ENCODE results near the gene HNF1B.

The HNF1B gene

GRCh38 chr17:37761059-37761458 lies 16.2 kb upstream of the HNF1B start:
- DNase-seq = no peak

DNA sequence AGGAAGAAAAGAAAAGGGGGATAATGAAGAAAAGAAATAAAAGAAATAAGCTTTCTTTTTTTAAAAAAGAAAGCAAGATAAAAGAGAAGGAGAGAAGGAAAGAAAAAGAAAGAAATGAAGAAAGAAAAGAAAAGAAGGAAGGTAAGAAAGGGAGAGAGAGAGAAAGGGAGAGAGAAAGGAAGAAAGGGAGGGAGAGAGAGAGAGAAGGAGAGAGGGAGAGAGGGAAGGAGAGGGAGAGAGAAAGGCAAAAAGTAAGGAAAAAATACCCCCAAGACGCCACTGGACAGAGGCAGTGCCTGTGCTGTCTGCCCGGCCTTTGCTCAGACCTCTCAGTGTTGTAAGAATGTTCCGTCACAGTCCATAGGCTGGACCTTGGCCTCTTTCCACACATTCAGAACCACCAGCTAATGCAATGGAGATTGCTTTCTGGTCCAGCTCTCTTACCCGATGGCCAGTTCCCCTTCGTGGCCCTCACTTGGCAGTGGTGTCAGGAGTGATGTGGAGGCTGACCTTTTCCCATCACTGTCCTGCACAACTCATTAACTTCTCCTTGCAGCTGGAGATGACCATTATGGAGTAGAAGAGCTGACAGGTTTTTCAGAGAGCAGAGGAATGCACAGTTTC lies 14.3 kb upstream of the HNF1B start:
- DNase-seq = no peak

GRCh38 chr17:37756051-37756450 lies 11.2 kb upstream of the HNF1B start:
- no peak for DNase-seq

DNA sequence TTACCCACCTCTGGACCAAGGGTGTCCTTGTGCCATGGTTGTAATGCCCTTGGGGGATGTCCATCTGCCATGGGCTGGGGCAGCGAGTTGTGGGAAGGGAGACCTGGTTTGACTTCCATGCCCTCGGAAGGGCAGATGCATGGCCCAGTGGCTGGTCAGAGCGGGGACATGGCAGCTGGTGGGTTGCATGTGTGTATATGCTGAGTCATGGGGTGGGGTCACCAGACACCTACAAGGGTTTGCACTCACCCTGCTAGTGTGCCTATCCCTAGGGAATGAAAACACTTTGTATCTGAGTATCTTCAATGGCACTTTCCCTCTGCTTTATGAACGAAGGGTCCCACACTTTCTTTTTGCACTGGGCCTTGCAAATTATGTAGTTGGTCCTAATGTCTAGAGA lies 10.6 kb upstream of the HNF1B start:
- DNase-seq = no peak

DNA sequence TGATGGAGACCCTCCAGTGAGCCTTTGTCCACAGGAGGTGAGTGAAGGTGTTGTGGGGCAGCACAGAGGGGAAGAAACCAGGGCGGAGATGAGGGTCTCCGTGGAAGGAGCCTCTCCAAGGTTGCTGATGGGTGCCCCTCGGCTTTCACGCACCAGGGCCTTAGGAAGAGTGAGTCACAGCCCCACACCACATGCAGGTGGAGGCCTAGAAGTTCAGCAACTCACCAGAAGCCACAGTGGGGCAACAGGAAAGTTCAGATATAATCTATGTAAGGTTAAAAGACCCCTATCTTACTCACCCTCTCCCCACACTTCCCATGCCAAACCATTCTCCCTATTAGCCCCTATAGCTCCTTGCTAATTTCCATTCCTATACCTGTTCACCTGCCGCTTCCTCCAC lies 9.5 kb upstream of the HNF1B start:
- no peak for DNase-seq

- DNase-seq = no peak
Measured at GRCh38 chr17:37752482-37752881, 7.6 kb upstream of the HNF1B start.

DNA sequence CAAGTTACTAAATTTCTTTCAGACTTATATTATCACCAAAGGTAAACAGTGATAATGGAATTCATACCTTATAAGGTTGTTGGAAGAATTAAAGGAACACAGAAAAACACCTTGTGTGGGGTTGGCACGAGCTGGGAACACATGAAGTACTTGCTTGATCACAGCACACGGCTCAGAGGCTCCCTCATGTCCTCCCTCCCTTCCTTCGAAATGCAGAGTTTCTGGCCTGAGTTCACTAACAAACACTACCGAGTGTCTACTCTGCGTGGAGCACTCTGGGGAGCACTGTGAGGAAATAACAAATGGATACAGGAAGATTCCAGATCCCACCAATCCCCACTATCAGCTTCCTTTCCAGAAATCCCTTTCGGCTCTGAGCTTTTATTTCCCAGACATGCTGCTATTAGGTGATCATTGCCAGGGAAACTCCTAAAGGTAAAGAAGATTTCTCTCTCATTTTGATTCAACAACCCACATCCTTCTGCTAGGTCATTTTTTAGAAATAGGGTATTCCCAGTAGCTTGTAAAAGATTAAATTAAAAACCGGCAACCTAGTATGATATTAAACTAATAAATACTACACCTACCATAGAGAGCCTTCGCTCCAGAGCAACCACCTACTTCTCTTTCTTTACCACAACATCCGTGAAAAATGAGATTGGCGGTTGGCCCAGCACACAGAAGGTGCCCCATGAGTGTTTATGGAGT lies 6.1 kb upstream of the HNF1B start:
- no peak for DNase-seq

DNA sequence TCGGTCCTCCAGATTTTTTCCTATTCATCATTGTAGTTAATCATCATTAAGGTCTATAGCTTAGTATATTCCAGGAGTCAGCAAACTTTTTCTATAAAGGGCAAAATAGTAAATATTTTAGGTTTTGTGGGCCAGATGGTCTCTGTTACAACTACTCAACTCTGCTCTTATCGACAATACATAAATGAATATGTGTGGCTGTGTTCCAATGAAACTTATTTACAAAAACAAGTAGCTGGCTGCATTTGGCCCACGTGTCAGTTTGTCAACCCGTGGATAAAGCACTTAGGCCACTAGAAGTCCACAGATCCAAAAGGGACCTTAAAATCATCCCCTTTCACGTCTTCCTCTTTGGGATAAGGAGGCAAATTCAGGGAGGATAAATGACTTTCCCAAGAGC lies 5.4 kb upstream of the HNF1B start:
- DNase-seq = no peak

DNA sequence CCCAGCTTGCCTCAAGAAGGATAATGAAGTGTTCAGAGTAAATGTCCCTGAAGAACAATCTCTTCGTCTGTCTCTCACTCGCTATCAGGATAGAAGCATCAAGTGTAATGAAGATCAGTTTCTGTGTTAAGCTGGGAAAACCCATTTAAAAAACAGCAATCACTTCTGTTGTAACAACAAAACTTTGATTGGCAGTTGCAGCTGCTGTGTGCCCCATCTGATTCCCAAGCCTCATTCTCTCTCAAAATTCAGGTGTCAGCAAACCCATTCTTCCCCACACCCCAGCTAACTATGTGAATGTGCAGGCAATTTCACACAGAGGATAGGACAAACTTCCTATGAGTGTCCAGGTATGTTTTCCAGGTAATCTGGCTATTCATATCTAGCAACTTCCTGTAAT lies 2.4 kb upstream of the HNF1B start:
- no peak for DNase-seq

GRCh38 chr17:37746617-37747016 lies 1.8 kb upstream of the HNF1B start:
- DNase-seq = no peak

DNA sequence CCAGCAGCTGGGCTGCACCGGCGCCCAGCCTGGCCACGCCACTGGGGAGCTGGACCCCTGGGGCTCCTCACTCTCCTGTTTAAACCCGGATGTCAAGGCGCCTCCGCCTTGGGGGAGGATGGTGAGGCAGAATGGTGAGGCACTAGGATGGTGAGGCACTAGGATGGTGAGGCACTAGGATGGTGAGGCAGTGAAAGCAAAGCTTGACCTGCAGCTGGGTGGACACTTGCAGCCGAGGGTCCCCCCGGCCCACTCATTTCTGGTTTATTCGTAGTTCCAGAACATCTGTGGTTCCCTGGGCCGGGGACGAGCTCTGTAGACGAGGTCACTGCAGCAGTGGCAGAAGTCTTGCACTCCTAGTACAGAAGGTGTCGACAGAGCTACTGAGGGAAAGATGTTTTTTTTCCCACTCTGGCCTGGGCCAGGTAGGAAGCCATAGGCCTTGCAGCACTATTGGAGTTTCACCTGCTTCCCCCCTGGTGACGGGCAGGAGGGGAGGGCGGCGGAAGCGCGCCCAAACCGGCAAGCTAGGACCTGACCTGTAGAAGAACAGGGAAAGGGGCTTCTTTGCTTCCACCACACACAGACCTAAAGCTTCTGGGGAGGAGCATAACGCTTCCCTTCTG lies 1.1 kb upstream of the HNF1B start:
- DNase-seq = no peak

- no peak for DNase-seq
Measured at GRCh38 chr17:37744633-37744927, 279 bp downstream of the HNF1B start.

DNA sequence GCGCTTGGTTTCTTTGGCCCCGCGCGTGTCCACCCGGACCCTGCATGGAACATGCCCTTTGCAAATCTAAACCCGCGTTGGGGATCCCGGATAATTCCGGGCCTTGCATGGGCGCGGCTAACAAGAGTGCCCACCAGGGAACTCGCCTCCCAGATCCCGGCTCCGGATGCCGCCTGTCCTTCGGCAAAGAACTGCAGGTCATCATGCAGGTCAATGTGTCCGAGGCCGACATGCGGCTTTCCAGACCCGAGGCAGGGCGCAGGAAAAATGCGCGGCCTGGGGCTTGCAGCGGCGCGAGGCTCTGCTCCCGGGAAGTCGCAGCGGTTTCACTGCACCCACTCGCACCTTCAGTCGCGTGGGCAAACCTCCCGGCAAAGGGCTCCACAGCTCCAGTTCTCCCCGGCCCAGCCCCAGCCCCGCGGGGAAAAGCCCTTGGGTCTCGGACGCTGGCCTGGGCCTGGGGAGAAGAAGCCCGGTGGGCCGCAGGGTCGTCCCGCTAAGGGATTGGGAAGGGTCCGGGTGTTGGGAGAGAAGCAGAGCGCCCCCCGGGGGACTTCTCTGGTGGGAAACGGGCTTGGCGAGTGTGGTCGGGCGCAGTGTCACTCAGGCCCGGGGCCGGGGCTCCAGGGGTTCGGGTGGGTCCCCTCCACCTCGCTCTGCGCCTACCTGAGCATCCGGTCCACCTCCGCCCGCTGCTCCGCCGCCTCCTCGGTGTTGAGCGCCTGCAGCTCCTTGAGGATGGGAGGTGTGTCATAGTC lies 805 bp downstream of the HNF1B start:
- DNase-seq = no peak

- DNase-seq = no peak
Measured at GRCh38 chr17:37743612-37743874, 1.3 kb downstream of the HNF1B start.

- DNase-seq = no peak
Measured at GRCh38 chr17:37742762-37743611, 1.9 kb downstream of the HNF1B start.

- no peak for DNase-seq
Measured at GRCh38 chr17:37742116-37742761, 2.6 kb downstream of the HNF1B start.

DNA sequence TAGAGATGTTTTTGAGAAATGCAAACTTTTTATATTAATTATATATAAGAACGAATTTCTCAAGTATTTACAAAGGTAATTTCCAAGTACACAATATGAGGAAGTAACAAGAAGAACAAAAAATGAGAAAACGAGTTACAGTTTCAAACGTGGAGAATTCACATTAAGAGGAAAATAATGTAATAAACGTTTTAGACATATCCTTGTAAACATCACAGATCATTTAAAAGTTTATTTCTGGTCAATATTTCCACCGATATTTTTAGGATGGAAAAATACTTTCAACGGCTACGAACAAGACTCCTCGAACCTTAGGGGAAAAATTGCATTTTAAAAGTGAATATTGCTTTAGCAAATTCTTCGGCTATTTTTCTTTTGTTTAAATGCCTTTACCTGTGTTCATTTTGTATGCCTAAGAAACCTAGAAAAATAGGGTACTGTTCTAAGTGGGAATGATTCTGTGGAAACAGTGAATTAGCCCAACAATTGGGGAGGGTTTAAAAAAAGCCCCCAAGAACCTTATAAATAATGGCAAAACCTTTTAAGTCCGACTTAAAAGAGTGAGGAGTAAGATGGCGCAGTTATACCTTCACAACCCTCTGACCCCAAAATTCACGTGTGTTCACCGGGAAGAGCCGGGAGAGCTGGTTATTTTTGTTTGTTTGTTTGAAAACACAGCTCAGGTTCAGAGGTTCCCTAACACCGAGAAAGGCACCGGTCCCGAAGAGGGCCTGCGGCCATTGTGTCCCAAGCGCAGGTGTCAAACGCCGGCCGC lies 3.3 kb downstream of the HNF1B start:
- DNase-seq = no peak

DNA sequence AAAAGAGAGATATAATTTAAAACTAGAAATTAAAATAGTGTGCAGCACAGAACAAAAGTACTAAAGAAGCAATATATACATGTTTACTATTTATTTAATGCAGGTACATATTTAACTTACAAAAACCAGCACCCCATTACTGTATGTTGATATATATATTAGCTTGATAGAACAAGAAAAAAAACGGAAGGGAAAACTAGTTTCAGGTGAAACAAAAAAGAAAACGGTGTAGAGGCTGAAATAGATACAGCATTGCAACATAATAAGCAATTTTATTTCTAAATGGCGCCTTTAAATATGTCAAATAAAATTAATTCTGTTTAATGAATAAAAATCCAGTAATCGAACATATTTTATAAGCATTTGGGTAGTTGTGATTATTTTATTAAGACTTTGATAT lies 3.9 kb downstream of the HNF1B start:
- no peak for DNase-seq

GRCh38 chr17:37737971-37738370 lies 6.9 kb downstream of the HNF1B start:
- DNase-seq = no peak

GRCh38 chr17:37737081-37737480 lies 7.8 kb downstream of the HNF1B start:
- DNase-seq = no peak

DNA sequence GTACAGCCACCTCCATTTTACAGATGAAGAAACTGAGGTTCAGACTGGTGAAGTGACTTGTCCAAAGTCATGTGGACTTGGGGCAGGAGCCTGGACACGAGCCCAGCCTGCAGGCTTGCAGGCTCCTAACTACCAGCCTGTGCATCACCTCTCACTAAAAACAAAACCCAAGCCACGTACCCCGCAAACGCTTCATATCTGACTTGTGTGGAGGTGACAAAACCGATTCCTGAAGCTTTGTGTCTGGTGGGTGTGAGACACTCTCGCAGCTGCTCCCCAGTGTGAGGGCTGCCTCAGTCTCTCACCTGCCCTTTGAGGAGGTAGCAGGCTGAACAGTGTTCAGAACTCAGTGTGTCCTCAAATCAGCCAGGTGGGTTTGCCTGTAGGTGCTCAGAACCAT lies 8.4 kb downstream of the HNF1B start:
- no peak for DNase-seq

DNA sequence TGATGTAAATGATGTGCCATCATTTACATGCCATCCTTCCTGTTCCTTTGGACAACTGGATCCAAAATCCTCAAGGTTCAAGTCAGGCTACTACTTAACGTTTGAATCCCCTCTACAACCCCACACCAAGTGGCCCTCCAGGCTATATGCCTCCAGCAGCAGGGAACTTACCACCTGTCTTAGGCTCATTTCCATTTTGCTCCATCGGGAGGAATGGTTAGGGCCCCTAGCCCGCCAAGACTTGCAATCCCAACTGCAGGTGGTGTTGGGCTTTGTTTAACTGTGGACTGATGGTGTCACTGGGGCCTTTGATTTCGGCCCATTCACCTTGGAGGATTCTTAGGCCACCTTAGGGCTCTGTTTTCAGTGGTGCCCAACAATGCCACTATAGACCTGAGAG lies 9.7 kb downstream of the HNF1B start:
- DNase-seq = no peak

Data from NCI-H187 treated with DMSO at 0.1 percent for 48 hours (cell line).